HG03342 (cell line): Measurements from ENCODE around the gene TOR3A.

Source experiments
- ATAC-seq: cut with Tn5 transposase; IDR thresholded peaks from one replicate; pipeline ENCODE4 v1.9.1; 2021; ENCODE audit warnings: mild to moderate bottlenecking, moderate library complexity; ENCODE audit not compliant: unreplicated experiment

The TOR3A gene

DNA sequence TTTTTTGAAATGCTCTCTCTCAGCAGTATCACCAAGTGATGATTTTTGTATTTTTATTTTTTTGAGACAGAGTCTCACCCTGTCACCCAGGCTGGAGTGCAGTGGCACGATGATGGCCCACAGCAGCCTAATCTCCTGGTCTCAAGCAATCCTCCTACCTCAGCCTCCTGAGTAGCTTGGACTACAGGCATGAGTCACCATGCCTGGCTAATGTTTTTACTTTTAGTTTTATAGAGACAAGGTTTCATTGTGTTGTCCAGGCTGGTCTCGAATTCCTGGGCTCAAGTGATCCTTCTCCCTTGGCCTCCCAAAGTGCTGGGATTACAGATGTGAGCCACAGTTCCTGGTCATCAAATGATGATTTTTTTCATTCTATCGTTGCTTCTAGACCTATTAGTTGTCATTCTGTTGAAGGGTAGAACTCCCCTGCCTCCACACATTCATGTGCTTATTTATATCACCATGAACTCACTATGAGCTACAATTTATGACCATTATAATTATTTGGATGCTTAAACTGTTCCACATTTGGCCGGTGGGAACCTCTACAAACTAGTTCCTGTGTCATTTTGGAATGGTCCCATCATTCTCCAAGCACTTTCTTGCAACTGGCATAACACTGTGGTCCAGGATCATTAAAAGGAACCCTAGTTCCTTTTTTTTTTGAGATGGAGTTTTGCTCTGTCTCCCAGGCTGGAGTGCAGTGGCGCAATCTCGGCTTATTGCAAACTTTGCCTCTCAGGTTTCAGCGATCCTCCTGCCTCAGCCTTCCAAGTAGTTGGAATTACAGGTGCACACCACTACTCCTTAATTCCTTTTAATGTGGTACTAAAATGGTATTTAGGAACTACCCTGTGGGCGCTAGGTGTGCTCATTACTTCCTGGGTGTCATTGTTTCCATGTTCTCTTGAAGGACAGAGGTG is 20.2 kb upstream of the TOR3A start:
- no peak for ATAC-seq

DNA sequence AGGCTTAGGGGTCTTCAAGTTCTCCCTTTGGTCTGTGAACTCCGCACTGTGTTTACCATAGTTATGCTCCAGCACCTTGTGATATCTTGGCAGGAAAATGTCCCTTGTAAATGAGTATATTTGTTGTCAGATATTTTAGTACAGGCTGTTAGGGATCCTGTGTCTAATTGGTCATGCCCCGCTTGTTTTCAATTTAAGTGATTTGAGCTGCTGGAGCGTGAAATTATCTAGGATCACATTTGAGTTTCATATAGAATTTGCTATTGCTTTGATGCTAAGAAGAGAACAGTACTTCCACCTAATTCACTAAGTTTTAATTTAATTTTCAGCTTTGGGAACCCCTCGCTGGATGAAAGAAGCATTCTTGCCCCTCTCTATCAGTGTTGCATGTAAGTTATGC is 15.4 kb upstream of the TOR3A start:
- no peak for ATAC-seq

DNA sequence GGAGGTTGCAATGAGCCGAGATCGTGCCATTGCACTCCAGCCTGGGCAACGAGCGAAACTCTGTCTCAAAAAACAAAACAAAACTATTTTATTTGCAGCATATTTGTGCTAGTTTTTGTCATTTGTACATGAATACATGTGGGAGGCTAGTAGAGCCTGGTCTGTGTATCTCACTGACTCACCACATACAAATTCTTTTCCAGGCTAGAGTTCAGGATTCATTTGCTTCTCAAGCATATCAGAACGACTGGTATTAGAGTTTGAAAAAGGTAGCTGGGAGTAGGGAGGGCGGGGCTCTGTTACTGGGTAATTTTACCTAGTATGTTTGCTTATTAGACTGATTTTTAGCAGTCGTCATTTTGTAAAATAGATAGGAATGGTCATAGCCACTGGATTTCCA is 4.5 kb upstream of the TOR3A start:
- no peak for ATAC-seq

DNA sequence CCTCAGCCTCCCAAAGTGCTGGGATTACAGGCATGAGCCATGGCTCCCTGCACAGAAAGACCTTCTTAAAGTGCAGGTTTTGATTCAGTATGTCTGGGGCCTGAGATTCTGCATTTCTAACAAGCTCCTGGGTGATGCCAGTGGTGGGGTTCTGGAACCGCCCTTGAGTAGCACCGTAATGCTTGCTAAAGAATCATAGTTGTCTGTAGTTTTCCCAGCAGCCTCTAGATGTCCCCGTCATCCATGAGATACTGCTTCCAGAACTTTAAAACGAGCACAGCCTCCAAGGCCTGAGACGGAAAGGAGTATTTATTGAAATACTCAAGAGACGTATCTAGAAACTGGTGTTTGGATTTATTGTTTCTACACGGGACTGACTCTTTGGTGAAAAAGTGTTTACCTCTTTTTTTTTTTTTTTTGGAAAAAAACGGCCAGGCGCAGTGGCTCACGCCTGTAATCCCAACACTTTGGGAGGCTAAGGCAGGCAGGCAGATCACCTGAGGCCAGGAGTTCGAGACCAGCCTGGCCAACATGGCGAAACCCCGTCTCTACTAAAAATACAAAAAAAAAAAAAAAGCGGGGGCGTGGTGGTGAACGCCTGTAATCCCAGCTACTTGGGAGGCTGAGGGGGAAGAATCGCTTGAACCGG is 2.6 kb upstream of the TOR3A start:
- peak; percentile 14 for ATAC-seq

DNA sequence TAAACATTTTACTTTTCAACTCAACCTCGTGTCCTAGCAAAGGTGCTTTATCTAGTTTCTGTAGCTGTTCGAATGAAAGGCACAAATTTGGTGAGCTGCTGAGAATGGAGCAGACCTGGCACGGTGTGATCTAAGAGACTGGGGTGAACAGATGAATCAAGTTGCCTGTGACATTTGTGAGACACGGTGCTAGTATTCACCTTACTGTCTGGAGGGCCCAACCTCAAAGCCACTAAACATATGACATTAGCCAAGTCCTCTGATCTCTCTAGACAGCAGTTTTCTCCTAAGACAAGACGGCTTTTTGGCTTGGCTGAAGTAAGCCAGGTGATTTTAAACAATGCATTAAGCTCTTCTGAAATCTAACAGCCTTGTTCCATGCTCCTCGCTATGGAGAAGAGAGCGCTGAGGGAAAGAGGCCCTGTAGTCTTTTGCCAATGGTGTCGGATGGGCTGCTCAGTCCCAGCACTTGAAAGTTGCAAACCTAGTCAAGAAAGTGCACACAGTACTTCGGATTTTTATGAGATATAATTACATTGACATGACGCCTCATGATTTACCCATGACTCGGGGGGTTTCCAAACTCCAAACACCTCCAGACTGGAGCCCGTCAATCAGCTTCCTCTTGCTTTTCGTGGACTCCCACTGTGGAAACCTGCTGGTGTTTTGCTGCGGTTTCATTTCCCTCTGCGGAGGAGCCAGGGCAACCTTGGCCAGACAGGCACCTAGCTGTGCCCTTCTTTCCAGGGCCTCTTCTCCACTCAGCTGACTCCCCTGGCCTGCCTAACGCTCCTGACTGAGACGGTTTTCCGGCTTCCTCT is 794 bp upstream of the TOR3A start:
- no peak for ATAC-seq

DNA sequence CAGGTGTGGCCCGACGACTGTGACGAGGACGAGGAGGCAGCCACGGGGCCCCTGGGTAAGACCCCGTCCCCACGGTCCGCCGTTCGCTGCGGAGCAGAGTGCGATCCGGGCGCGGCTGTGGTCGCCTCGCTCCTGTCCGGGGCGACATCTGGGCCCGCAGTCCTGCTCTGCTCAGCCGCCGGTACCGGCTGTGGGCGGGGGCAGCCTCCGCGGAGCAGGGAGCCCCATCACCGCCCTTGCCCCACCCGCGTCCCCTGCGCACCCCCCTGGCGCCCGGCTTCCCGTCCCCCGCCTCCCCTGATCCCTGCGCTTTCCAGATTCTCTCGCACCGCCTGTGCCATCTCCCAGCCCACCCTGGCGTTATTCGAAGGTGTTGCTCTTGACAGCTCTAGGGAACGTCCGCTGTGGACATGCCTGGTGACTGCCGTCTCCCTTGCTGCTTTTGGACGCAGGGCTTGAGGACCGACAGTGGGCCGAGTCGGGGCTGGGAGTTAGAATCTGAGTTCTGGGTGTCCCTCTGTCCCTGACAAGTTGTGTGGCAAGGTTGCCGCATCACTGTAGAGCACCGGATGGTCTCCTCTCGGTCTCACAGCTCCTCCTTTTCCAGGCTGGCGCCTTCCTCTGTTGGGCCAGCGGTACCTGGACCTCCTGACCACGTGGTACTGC is 596 bp downstream of the TOR3A start:
- ATAC-seq: peak; percentile 11

DNA sequence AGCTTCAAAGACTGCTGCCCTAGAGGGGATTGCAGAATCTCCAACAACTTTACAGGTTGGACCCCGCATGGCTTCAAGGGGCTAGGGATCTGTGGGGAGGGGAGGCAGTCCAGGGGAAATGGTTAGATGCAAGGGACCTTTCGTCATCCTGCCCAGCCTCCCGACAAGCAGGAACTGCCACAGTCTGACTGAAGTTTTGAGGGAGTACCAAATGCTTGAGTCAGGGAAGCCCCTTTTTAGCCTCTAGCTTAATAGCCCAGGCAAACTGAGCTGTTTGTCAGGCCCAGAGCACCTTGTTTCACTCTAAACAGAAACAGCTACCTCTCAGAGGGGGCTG is 1.1 kb downstream of the TOR3A start:
- no peak for ATAC-seq

DNA sequence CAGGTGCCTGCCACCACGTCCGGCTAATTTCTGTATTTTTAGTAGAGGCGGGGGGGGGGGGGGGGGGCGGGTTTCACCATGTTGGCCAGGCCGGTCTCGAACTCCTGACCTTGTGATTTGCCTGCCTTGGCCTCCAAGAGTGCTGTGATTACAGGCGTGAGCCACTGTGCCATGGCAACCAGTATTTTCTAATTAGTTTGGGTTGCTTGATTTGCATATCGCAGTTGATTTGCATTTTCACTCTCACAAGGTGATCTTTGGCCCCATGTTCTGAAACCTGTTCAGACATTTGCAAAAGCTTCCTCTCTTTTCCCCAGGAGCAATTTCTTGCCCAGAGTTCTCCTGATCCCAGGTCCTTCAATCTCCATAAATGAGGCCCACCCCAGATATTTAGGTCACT is 1.7 kb downstream of the TOR3A start:
- no peak for ATAC-seq

DNA sequence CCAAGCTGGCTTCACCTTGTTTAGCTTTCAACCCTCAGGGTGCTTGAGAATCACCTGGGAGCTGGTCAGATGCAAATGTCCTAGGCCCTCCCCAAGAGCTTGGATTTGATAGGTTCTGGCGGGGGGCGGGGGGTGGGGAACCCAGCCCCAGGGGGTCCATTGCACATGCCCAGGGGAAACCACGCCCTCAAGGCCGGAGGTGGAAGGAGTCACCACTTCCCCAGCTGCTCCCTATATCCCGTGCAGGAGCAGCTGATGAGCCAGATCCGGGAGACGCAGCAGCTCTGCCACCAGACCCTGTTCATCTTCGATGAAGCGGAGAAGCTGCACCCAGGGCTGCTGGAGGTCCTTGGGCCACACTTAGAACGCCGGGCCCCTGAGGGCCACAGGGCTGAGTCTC is 5.8 kb downstream of the TOR3A start:
- ATAC-seq: no peak

DNA sequence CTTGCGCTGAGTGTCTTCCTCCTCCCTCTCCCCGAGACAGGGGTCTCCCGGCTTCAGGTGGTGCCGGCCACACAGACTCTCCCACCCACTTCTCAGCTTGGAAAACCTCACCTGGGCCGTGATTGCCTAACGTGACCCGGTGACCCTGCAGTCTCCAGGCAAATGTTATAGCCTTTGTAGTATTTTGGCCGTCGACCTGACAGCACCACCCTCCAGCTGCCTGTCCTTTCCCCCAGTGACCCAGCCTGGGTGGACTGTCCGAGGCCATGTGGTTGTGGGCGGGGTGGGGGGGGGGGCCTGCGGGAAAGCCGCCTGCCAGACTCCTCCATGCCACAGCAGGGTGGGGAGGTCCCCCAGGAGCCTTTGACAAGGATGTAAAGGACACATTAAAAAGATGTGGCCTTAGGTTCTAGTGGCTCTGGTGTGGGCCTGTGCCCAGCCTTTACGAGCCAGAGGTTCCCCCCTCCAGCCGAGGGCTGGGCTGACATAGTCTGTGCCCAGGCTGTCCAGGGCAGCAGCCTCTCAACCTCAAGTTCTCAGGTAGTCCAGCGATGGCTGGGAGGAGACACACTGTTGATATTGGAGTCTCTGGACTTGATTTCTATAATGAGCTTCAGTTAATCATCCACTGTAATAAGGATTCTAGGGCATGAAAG is 8.1 kb downstream of the TOR3A start:
- ATAC-seq: no peak

DNA sequence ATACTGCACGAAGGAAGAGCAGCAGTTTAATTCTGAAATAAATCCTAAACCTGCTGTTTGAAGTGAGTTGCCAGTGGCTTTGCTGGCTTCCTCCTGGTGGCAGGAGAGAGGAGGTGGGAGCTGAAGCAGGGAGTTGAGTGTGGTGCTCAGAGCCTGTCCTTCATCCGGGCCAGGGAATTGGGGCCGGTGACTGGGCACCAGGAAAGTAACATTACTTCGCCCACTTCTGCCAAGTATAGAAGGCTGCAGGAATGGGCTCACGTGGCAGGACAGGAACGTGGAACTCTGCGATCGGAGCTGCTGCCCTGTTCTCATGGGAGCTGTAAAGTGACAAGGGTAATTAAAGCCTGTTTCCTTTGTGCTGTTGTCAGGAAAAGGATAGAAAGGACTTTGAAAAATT is 8.7 kb downstream of the TOR3A start:
- no peak for ATAC-seq

DNA sequence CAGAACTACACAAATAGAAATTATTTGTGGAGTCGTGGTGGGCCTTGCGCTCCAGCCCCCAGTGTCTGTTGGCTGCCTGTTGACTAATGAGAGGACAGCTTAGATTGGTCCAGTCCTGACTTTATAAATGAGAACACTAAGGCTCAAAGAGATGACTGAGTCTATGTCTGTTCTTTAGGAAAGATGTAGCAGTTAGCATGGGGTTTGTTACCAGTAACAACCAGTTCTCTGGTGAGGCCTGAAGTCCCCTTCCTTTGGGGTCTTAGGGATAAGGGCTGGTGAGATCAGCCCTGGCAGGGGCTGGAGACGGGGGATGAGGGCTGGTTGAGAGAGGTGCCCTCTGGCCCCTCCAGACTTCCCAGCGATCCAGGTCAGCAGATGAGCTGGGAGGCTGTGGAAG is 9.1 kb downstream of the TOR3A start:
- ATAC-seq: no peak

DNA sequence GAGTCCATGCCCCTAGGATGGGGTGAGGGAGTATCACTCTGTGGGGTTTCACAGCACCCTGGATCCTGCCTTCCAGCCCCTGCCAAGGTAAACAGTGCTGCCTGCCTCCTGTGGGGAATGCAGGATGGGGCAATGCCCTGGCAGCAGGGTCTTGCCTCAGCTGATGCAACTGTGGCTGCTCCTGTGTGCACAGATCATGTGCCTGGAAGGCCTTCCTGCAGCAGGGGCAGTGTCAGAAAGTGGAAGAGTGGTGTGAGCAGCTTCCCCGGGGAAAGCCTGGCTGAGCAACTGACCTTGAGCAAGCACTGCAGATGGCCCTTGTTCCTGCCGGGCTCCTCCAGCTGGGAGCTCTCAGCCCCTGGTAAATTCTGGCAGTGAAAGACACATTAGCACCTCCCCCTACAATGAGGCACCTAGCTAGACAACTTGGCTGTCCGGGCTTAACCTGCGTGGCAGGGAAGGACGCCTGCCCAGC is 9.9 kb downstream of the TOR3A start:
- ATAC-seq: no peak

DNA sequence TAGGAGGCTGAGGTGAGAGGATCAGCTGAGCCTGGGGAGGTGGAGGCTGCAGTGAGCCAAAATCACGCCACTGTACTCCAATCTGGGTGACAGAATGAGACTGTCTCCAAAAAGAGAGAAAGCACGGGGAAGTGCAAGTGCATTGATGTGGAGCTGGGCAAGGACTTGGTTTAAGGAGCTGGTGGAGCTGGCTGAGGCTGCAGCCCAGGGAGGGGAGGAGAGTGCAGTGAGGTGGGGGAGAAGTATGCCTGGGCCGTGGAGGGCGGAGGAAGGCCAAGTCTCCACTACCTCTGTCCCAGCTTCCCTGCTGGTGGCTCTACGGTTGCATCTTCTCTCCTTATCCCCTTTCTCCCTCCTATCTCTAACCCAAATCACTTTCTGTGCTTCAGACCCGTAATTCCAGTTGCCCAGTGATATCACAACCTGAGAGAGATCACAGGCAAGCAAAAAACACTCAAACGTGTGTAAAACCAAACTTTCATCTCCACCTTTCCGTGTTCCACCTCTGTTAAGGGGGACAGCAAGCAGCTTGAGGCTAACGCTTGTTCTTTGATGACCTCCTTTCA is 11.1 kb downstream of the TOR3A start:
- ATAC-seq: no peak

DNA sequence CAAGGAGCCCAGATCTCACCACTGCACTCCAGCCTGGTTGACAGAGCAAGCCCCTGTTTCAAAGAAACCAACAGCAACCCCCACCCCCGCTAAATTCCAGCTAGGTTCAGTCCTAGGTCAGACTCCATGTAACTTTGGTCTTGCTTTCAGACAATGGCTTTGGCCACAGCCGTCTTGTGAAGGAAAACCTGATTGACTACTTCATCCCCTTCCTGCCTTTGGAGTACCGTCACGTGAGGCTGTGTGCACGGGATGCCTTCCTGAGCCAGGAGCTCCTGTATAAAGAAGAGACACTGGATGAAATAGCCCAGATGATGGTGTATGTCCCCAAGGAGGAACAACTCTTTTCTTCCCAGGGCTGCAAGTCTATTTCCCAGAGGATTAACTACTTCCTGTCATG is 12.9 kb downstream of the TOR3A start:
- no peak for ATAC-seq

DNA sequence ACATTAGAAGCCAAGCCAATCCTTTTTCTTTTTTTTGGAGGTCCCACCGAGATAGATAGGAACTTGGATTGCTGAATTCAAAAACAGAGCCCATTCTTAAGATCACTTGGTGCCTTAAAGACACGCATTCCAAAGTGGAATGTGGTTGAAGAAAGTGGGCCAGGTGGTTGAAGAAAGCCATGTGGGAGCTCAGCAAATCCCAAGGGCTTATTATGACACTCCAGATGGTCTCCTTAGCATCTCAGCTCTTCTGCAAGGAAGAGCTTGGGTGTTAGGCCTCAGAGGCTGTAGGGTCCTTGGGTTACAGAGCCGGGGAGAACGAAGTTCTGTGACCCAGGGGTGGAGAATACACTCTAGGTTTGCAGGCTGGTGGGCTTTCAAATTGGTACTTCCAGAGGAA is 13.5 kb downstream of the TOR3A start:
- ATAC-seq: no peak

DNA sequence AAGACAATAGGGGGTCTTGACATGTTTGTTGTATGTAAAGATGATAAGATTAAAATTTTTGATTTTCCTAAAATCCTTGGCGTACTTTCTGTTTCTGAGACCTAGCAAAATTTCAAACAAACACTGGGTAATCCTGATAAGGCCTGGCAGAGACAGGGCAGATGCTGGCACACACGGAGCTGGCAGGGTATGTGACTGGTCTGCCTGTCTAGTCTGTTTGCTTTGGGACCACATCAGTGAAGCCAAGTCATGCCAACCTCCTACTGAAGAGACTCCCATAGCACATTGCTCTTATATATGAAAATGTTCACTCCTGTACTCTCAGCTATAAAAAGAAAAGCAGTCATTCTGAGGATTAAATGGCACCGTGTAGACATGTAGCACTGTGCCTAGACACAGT is 14.1 kb downstream of the TOR3A start:
- ATAC-seq: no peak

DNA sequence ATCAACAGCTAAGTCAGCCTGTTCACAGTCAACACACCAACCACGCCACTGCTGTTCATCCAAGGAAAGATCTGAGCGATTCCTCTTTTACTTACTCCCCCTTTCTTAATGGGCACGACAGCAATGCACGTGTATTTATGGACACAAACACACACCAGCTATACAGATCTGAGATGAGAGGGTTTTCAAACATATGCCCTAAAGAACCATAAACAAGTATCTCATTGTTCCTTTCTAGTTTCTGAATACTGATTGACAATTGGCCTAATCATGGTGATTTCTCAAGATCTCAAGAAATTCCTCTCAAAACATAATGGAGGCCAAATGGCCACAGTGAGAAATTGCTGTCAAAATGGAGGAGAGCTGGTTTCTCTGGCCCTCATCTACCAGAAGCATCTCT is 18.0 kb downstream of the TOR3A start:
- ATAC-seq: no peak

DNA sequence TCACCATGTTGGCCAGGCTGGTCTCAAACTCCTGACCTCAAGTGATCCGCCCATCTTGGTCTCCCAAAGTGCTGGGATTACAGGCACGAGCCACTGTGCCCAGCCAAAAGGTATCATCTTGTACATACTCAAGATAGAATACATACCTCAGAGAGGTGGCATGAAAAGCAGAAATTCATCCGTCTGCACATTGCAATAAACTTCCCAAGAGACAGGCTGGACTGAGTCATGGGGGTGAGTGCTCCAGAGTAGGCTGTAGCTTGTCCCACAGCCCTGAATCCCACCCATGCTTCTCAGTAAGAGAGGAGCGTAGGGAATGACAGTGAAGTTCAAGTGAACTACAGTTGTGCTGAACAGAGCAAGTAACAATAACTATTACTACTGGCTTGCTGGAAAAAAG is 19.7 kb downstream of the TOR3A start:
- ATAC-seq: no peak

DNA sequence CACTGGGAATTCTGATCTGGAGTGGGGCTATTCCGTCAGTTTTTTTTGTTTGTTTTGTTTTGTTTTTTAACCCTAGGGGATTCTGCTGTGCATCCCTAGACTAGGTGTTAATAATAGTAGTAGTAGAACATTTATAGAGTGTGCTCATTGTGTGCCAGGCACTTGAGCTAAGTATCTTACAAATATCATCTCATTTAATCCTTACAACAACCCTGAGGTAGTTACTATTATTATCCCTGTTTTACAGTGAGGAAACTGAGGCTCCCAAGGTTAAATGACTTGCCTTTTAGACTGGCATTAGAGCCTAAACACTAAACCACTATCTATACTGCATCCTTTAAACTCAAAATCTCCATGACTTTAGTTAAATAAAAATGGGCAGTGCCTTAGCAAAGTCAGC is 22.1 kb downstream of the TOR3A start:
- ATAC-seq: no peak
